HG03159 (cell line): Measurements from ENCODE around the gene SLC10A3.

Experiments
- ATAC-seq: cut with Tn5 transposase; IDR thresholded peaks from one replicate; pipeline ENCODE4 v1.9.1; 2021; ENCODE audit warnings: mild to moderate bottlenecking, moderate library complexity; ENCODE audit not compliant: unreplicated experiment

Gene SLC10A3

GRCh38 chrX:154441984-154442707, 48.3 kb downstream of the SLC10A3 start:
- ATAC-seq = no peak

- no peak for ATAC-seq
Observed at GRCh38 chrX:154441564-154441963, 48.9 kb downstream of the SLC10A3 start.

- no peak for ATAC-seq
Observed at GRCh38 chrX:154440623-154441357, 49.6 kb downstream of the SLC10A3 start.

GRCh38 chrX:154439841-154440240, 50.6 kb downstream of the SLC10A3 start:
- ATAC-seq = no peak

- ATAC-seq = no peak
Observed at GRCh38 chrX:154437971-154438893, 52.2 kb downstream of the SLC10A3 start.
